ENCODE data around the gene SUV39H1. TPM values are rescaled to one million over a fixed set of nuclear protein-coding genes. Genes with fewer than 3 reads are reported as not detected.

Gene SUV39H1
- total RNA-seq, 1 experiment from 2014 or later, result 16.5 TPM

- TF ChIP-seq ZSCAN18 (CRISPR knock-in tag; IDR thresholded peaks at IDR 0.05) (no peak), E2F5 (CRISPR knock-in tag; IDR thresholded peaks at IDR 0.05) (no peak), GTF2I (CRISPR knock-in tag; conservative IDR thresholded peaks at IDR 0.05) (no peak), HMGA2 (CRISPR knock-in tag; IDR thresholded peaks at IDR 0.05) (no peak), MYBL2 (CRISPR knock-in tag; IDR thresholded peaks at IDR 0.05) (no peak), STAT6 (CRISPR knock-in tag; conservative IDR thresholded peaks at IDR 0.05; ENCODE audit: low read depth) (no peak), MAX (CRISPR knock-in tag; IDR thresholded peaks at IDR 0.05) (no peak)
These were observed 1.8 kb downstream of the SUV39H1 start (continued) for GRCh38 chrX:48698306-48698705.

- H3K4me3 Mint-ChIP-seq, result no peak overlapping the region
- no peak for TF ChIP-seq ZNF416 (CRISPR knock-in tag; IDR thresholded peaks at IDR 0.05)
- no peak for TF ChIP-seq CREM (CRISPR knock-in tag; IDR thresholded peaks at IDR 0.05)
- TF ChIP-seq TEAD4 (CRISPR knock-in tag; IDR thresholded peaks at IDR 0.05), result no peak
- TF ChIP-seq SP1 (CRISPR knock-in tag; conservative IDR thresholded peaks at IDR 0.05), result no peak
- TF ChIP-seq E2F5 (CRISPR knock-in tag; IDR thresholded peaks at IDR 0.05), result no peak
- no peak for TF ChIP-seq CBFB (CRISPR knock-in tag; IDR thresholded peaks at IDR 0.05; ENCODE audit: low read depth)
- no peak for TF ChIP-seq E2F1 (CRISPR knock-in tag; IDR thresholded peaks at IDR 0.05)
- TF ChIP-seq FOXP4 (CRISPR knock-in tag; IDR thresholded peaks at IDR 0.05), result no peak
- TF ChIP-seq ZBTB43 (CRISPR knock-in tag; IDR thresholded peaks at IDR 0.05), result no peak
- CTCF ChIA-PET, result no interaction called here
- POLR2A ChIA-PET, result no interaction called here
- peaks cover 29% of the 10 kb centered on the region for H3K36me3 Mint-ChIP-seq
- no peaks in the 10 kb centered on the region for H3K27me3 Mint-ChIP-seq (ENCODE audit: low read depth)
- DNase-seq (ENCODE audit: low spot score) (no peak), ATAC-seq (no peak)
- peaks cover 33% of the 10 kb centered on the region for H3K4me1 Mint-ChIP-seq
- no peaks in the 10 kb centered on the region for H3K9me3 Mint-ChIP-seq
- H3K27ac Mint-ChIP-seq, result no peak overlapping the region
These were observed 3.7 kb downstream of the SUV39H1 start for GRCh38 chrX:48700246-48700645.

Data from WTC11 (cell line).